Activated CD8-positive, alpha-beta T cell treated with anti-CD3 and anti-CD28 coated beads, Interleukin-2, amount 10 ng/mL, durations not matched to agents 7 days and 5 days (primary cell): ENCODE data around the gene ARHGAP26. TPM values are rescaled to one million over a fixed set of nuclear protein-coding genes. Genes with fewer than 3 reads are reported as not detected.

Experiments
- ATAC-seq: fragments of 150-1000 bp; cut with Tn5 transposase; one replicate; pipeline ENCODE4 v1.10.0; 2021; ENCODE audit warnings: moderate library complexity
- CTCF ChIA-PET: fragments of 350-600 bp; sonication (Branson Sonifier 250); formaldehyde crosslinking; loops from one replicate; lab custom pipeline; 2021; ENCODE audit warnings: antibody characterized with exemption; lab: Charles Lee
- POLR2A ChIA-PET: fragments of 350-600 bp; sonication (Branson Sonifier 250); formaldehyde crosslinking; loops from one replicate; lab custom pipeline; 2021; ENCODE audit warnings: antibody characterized with exemption; lab: Charles Lee
- DNase-seq: peaks from one replicate; pipeline ENCODE4 v3.0.0-alpha.2; 2020
- H3K27ac Mint-ChIP-seq: one replicate; pipeline ENCODE4 v1.8.0; 2021; ENCODE audit warnings: mild to moderate bottlenecking, mixed read lengths
- H3K27me3 Mint-ChIP-seq: one replicate; pipeline ENCODE4 v1.8.0; 2021; ENCODE audit warnings: low read depth, mixed read lengths
- H3K36me3 Mint-ChIP-seq: one replicate; pipeline ENCODE4 v1.8.0; 2021; ENCODE audit warnings: low read depth, mixed read lengths
- H3K4me1 Mint-ChIP-seq: one replicate; pipeline ENCODE4 v1.8.0; 2021; ENCODE audit warnings: low read depth, mixed read lengths
- H3K4me3 Mint-ChIP-seq: one replicate; pipeline ENCODE4 v1.8.0; 2021; ENCODE audit warnings: mild to moderate bottlenecking, mixed read lengths
- H3K9me3 Mint-ChIP-seq: one replicate; pipeline ENCODE4 v1.8.0; 2022; ENCODE audit warnings: mixed read lengths; ENCODE audit not compliant: insufficient read depth
- total RNA-seq, 2 experiments: library from RNA; stranded (reverse); gene quantifications; one replicate each; pipeline ENCODE4 v1.2.3, GENCODE V29; 2021

ARHGAP26 gene
- total RNA-seq, 2 experiments from 2014 or later = 25.4 to 30.3 TPM

DNA sequence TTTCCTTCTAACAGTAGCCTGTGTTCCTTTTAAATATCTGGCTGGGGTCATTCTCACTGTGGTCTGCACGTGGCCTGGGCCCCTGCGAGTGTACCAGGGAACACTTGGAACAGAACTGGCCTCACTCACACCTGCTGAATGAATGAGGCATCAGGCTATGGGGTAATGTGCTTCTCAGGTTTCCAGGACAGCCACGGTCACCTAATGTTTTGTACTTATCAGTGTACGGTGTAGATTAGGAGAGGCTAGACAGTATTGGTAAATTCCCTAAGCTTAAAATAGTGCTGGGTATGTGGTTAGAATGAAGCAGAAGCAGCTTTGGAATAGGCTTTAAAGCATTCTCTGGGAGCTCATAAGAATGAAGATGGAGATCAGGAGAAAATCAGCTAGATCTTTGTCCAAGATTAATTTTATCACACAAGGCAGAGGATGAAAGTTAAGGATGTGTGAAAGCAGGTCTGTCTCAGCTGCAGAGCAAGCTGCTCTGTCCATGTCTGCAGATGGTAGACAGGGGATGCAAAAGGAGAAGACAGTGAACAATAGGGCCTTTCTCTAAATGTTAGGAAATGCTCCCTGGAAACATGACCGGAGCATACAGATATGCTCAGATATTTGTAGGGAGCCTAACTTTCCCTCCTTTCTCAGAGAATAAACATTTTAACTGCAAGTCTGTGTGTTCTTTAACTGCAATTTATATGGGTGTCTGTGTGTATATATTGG is 365.8 kb downstream of the ARHGAP26 start:
- ChIA-PET POLR2A (no interaction called here), CTCF (interaction anchor here (0.6 to 1.4 kb wide), 2 partner anchors 9 to 106 kb away, joined by 3 to 4 read pairs; no protein-coding TSS in a partner anchor)
- no peak overlapping the region for H3K27ac Mint-ChIP-seq
- DNase-seq (no peak), ATAC-seq (no peak)
- H3K4me3 Mint-ChIP-seq = no peak overlapping the region
- no peaks in the 10 kb centered on the region for H3K27me3 Mint-ChIP-seq
- H3K36me3 Mint-ChIP-seq = no peaks in the 10 kb centered on the region
- peaks cover 3% of the 10 kb centered on the region for H3K4me1 Mint-ChIP-seq
- no peaks in the 10 kb centered on the region for H3K9me3 Mint-ChIP-seq

DNA sequence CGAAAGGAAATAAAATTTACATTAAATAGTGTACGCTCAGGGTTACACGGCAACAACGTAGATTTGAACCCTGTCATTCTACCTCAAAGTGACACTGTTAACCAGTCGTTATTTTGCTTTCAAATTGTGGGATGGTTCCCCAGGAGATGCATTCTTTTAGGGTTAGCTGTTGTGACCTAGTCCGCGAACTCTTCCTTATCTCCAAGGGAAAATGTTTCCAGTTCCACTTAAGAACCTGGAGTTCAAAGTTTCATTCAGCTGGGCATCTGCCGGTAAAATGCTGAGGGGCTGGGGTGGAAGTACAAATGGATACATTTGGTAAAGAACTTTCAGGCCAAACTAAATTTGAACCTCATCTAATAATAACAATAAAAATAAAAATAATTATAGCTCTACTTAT is 368.7 kb downstream of the ARHGAP26 start:
- Mint-ChIP-seq H3K27ac (no peak overlapping the region), H3K9me3 (no peaks in the 10 kb centered on the region), H3K4me1 (peaks cover 3% of the 10 kb centered on the region), H3K36me3 (no peaks in the 10 kb centered on the region), H3K4me3 (no peak overlapping the region), H3K27me3 (no peaks in the 10 kb centered on the region)
- ChIA-PET CTCF (no interaction called here), POLR2A (no interaction called here)
- no peak for DNase-seq
- no peak for ATAC-seq

DNA sequence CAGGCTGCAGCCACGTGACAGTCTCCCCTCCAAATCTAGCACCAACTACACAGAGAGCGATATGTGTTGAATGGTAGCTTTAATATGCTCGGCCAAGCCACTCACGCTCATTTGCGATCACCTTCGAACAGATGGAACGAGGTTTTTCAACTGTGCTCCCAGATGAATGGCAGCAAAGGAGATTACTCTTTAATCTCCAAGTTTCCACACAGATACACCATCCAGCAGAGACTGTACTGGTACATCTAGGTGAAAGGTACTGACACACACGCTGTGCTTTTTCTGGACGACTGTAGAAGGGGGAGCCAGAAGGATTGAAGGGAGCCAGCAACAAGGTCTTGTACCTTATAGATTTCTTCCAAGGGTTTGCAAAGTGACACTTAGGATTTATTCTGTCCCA is 369.4 kb downstream of the ARHGAP26 start:
- Mint-ChIP-seq H3K9me3 (no peaks in the 10 kb centered on the region), H3K4me1 (peaks cover 3% of the 10 kb centered on the region), H3K36me3 (no peaks in the 10 kb centered on the region), H3K27me3 (no peaks in the 10 kb centered on the region), H3K27ac (no peak overlapping the region), H3K4me3 (no peak overlapping the region)
- no peak for DNase-seq
- POLR2A ChIA-PET = no interaction called here
- CTCF ChIA-PET = no interaction called here
- no peak for ATAC-seq

DNA sequence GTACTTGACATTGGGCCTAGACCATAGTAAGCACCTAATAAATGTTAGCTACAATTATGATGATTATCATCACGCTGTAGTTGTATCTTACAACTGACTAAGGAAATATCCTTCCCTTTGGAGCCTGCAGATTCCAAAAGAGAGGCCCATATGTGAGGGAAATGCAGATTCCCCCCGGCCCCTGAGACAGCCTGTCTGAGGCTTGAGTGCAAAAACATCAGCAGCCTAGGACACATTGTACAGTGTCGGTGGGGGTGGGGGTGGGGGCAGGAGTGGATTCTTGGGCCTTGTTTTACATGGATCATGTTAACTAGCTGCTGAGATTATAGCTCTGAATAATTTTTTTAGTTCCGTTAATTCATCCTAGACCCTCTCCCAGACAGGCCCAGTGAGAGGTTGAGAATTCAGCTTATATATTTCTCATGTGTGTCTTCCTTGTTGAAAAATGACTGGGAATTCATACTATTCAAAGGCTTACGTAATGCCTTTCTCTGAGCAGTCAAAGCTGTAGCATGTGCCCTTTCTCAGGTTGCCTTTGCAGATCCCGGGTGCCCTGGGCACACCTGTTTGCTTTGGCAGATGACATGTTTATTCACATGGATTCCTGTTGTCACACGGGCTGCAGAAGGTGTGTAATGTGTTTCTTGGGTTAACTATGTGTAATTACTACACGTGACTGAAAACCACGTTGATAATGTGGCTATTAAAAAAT is 370.5 kb downstream of the ARHGAP26 start:
- CTCF ChIA-PET = no interaction called here
- POLR2A ChIA-PET = no interaction called here

DNA sequence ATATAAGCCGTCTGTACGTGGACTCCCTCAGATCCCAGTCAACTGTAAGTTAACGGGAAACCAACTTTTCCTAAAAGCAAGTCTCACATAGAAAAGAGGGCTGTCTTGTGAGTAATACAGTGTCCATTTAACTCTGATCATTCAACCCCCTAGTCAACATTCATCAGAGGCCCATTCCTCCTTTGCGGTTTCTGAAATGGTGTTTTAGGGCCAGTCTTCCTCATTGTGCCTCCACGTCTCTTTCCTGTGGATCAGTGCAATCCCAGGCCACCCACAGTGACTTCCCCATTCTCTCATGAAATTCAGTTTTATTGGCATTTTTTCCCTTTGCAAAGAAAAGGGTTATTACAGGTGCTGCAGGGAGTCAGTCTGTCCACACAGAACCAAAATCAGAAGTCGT is 371.5 kb downstream of the ARHGAP26 start:
- no peaks in the 10 kb centered on the region for H3K36me3 Mint-ChIP-seq
- H3K9me3 Mint-ChIP-seq = no peaks in the 10 kb centered on the region
- DNase-seq (no peak), ATAC-seq (no peak)
- peaks cover 3% of the 10 kb centered on the region for H3K4me1 Mint-ChIP-seq
- no peak overlapping the region for H3K4me3 Mint-ChIP-seq
- H3K27me3 Mint-ChIP-seq = no peaks in the 10 kb centered on the region
- CTCF ChIA-PET = no interaction called here
- H3K27ac Mint-ChIP-seq = no peak overlapping the region
- POLR2A ChIA-PET = no interaction called here

More for the DNA sequence above, 370.5 kb downstream of the ARHGAP26 start:
- Mint-ChIP-seq H3K27ac (no peak overlapping the region), H3K9me3 (no peaks in the 10 kb centered on the region), H3K27me3 (no peaks in the 10 kb centered on the region), H3K36me3 (no peaks in the 10 kb centered on the region), H3K4me3 (no peak overlapping the region), H3K4me1 (peaks cover 3% of the 10 kb centered on the region)
- DNase-seq (no peak), ATAC-seq (no peak)

DNA sequence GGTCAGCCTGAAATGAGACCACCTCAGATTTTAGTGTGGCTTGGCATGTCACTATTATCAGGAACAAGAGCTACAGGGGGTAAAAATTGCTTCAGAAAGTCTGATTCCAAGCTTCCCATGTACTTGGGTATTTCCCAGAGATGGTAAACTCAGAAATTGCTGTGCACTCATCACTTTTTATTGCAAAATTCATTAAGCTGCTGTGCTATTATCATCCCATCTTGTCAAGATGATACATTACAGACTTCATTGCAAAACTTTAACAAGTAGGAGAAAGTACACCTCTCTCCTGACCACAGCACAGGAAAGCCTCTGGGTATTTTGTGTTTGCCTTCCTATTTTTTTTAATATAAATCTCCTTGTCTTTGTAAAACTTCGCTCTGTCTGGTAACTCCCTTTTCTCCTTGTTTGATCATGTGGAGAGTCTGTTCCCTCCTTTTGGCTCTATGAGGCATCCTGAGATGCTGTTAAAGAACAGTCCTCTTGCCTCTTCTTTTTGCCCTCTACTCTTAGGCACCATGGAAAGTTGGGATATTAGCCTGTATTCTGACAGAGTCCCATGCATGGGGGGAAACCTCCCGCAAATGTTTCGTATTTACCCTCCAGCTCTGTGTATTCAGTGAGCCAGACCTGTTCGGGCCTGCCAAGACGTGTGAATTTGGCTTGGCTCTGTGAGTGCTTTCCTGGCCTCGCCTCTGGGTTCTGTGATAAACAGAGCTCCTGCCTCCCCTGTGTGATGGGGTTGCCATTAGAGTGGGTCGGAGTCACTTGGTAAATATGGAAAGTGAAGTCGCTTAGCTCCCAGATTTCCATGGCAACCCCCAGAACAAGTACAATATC is 372.6 kb downstream of the ARHGAP26 start:
- Mint-ChIP-seq H3K36me3 (peaks cover 4% of the 10 kb centered on the region), H3K4me3 (no peak overlapping the region), H3K9me3 (no peaks in the 10 kb centered on the region), H3K27ac (no peak overlapping the region), H3K27me3 (no peaks in the 10 kb centered on the region), H3K4me1 (peaks cover 3% of the 10 kb centered on the region)
- POLR2A ChIA-PET = interaction anchor here (0.6 kb wide), 1 partner anchor 11 kb away, joined by 3 read pairs; no protein-coding TSS in a partner anchor
- CTCF ChIA-PET = no interaction called here
- ATAC-seq (no peak), DNase-seq (no peak)

DNA sequence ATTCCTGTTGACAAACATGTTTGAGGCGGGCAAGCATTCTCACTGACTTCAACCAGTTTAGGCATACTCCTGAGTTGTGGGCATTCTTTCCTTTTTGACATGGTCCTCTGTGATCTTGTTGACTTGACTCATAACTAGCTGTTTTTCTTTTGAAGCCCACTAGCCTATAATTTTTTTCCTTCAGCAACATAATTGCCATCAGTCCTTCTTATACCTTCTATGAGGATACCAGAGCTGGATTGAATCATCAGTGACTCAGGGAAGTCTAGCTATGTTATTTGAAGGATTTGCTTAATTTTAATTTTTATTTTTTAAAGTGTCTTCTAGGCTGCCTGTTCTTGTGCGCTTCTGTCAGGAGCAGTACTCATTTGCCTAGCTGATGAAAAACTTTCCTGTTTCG is 373.8 kb downstream of the ARHGAP26 start:
- H3K27ac Mint-ChIP-seq = no peak overlapping the region
- DNase-seq (no peak), ATAC-seq (no peak)
- no peaks in the 10 kb centered on the region for H3K4me1 Mint-ChIP-seq
- ChIA-PET CTCF (interaction anchor here (0.7 kb wide), 1 partner anchor 40 kb away, joined by 3 read pairs; no protein-coding TSS in a partner anchor), POLR2A (no interaction called here)
- peaks cover 13% of the 10 kb centered on the region for H3K36me3 Mint-ChIP-seq
- H3K27me3 Mint-ChIP-seq = no peaks in the 10 kb centered on the region
- H3K4me3 Mint-ChIP-seq = no peak overlapping the region
- no peaks in the 10 kb centered on the region for H3K9me3 Mint-ChIP-seq

DNA sequence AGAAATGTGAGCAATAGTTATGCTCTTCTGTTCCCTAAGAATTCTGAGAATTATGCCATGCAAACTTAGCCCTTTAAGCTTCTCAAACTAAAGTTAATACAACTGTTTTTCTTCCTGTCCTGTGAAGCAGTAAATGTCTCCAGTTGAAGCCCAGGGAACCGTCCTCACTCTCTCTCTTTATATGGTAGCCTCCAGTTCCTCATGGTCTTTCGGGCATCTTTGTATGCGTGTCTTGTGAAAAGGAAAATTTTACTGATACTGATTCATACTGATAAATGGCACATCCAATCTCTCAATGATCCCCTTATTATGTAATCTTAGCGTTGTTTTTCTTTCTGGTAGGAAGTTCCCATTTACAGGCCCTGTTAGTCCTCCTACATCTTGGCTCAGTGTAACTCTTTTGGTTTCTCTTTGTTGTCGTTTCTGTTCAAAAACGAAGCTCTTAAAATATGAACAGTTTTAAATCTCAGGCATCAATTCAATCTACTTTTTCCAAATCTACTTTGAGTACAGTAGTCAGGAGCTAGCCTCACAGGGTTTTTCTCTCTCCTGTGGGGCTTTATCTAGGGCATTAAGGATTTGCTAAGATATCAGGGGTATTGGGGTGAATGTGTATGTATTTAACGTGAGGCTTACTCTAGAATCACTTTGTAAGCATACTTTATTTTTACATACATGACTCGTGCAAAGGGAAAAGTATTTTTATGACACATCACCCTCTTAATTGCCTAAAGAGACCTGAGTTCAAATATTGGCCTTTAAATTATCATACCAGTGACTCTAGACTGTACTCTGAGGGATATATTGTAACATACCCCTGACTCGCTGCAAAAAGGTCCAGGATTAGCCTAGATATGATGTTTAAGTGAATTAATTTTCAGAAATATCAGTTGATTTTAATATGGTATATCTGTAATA is 375.3 kb downstream of the ARHGAP26 start:
- Mint-ChIP-seq H3K9me3 (no peaks in the 10 kb centered on the region), H3K4me1 (no peaks in the 10 kb centered on the region), H3K4me3 (no peak overlapping the region), H3K27me3 (no peaks in the 10 kb centered on the region), H3K36me3 (peaks cover 18% of the 10 kb centered on the region), H3K27ac (no peak overlapping the region)
- ATAC-seq = no peak
- CTCF ChIA-PET = no interaction called here
- DNase-seq = no peak
- POLR2A ChIA-PET = no interaction called here

DNA sequence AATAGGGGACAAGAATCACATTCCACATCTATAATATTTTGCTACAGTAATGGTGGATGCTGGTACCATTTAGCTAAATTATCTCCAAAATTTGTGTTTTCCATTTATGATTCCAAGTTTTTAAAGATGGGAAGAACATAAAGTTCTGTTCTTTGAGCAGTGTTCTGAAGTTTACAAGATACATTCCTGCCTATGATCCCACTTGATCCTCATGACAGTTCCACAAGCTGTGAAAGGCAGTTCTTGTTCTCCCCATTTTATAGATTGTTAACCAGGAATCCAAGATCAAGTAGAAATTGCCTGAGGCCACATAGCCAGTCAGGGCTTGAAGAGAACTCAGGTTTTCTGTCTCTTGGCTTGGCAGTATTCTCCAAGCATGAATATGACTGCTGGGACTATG is 376.0 kb downstream of the ARHGAP26 start:
- Mint-ChIP-seq H3K9me3 (no peaks in the 10 kb centered on the region), H3K27ac (no peak overlapping the region), H3K4me3 (no peak overlapping the region), H3K36me3 (peaks cover 21% of the 10 kb centered on the region), H3K27me3 (no peaks in the 10 kb centered on the region), H3K4me1 (no peaks in the 10 kb centered on the region)
- CTCF ChIA-PET = no interaction called here
- DNase-seq (no peak), ATAC-seq (no peak)
- POLR2A ChIA-PET = no interaction called here

DNA sequence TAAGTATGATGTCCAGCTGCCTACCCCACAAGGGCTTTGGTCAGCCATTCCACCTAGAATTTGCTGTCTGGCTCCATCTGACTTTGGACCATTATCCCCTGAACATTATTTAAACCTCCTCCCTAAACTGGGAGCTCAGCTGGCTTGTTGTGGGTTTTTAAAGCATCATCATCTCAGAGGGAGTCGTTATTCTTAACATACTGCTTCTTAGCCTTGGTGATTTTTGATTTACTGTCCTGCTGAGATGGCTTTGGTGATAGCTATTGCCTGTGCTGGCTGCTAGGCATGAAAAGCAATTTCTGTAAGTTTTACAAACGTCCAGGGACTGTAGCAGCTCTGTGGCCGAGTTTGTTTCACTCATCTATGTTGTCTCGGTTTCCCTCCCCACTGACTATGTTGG is 377.2 kb downstream of the ARHGAP26 start:
- Mint-ChIP-seq H3K4me3 (no peak overlapping the region), H3K27me3 (no peaks in the 10 kb centered on the region), H3K36me3 (peaks cover 26% of the 10 kb centered on the region), H3K27ac (no peak overlapping the region), H3K4me1 (no peaks in the 10 kb centered on the region), H3K9me3 (no peaks in the 10 kb centered on the region)
- no peak for ATAC-seq
- ChIA-PET CTCF (no interaction called here), POLR2A (no interaction called here)
- DNase-seq = no peak

DNA sequence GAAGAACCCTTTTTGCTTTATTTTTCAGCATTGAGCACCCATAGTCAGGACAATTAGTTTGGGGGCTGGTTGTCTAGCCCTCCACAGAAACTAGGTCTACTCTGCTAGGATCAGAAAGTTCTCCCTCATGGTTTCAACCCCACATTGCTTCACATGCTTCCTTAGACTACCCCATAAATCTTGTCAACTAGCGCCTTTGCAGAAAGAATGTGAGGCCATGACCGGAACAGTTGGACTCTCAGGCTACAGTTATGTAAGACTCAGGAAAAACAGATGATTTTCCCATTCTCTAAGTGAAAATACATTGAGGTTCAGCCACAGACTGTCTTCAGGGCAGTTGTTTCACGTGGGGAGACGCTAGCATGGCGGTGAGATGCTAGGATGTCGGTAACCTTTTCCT is 377.7 kb downstream of the ARHGAP26 start:
- H3K27me3 Mint-ChIP-seq = no peaks in the 10 kb centered on the region
- CTCF ChIA-PET = no interaction called here
- POLR2A ChIA-PET = no interaction called here
- H3K4me3 Mint-ChIP-seq = no peak overlapping the region
- H3K27ac Mint-ChIP-seq = no peak overlapping the region
- no peaks in the 10 kb centered on the region for H3K4me1 Mint-ChIP-seq
- H3K9me3 Mint-ChIP-seq = no peaks in the 10 kb centered on the region
- H3K36me3 Mint-ChIP-seq = peaks cover 26% of the 10 kb centered on the region
- ATAC-seq (no peak), DNase-seq (no peak)
